Sigmoid colon (tissue), 7 donors: ENCODE measurements around the gene HMGCS1. TPM values are rescaled to one million over a fixed set of nuclear protein-coding genes. Genes with fewer than 3 reads are reported as not detected.

Source experiments
- DNase-seq: peaks from one replicate; pipeline ENCODE4 v3.0.0-alpha.2; 2019
- H3K27ac ChIP-seq, 4 donors: fragments of 200-600 bp; sonication (generic); one replicate each; pipeline ENCODE4 v1.5.1; 2016 to 2019; ENCODE audit warnings: mild to moderate bottlenecking in 1 of 4
- H3K27me3 ChIP-seq, 3 donors: fragments of 200-600 bp; sonication (generic); one replicate each; pipeline ENCODE4 v1.5.1; 2019; ENCODE audit warnings: mild to moderate bottlenecking in 1 of 3
- H3K36me3 ChIP-seq, 4 donors: fragments of 200-600 bp; sonication (generic); one replicate each; pipeline ENCODE4 v1.5.1; 2016 to 2019
- H3K4me1 ChIP-seq, 4 donors: fragments of 200-600 bp; sonication (generic); one replicate each; pipeline ENCODE4 v1.5.1; 2017 to 2019
- H3K4me3 ChIP-seq, 4 donors: fragments of 200-600 bp; sonication (generic); one replicate each; pipeline ENCODE4 v1.5.1; 2017 to 2019; ENCODE audit warnings: mild to moderate bottlenecking in 2 of 4, moderate library complexity in 1 of 4
- H3K9me3 ChIP-seq, 4 donors: fragments of 200-600 bp in 3 of 4; sonication (generic) in 3 of 4; one replicate each; pipeline versions ENCODE4 v1.5.1 to v1.6.1; 2013 to 2019
- CTCF ChIP-seq, 4 experiments: fragments of 450-650 bp in 3 of 4; fragments of 200-600 bp in 1 of 4; IDR thresholded peaks; one replicate each; pipeline ENCODE4 v1.5.1; 2016 to 2019; ENCODE audit warnings: antibody characterized with exemption in 4 of 4, mild to moderate bottlenecking in 3 of 4, moderate library complexity in 2 of 4
- EP300 ChIP-seq, 4 donors: sonication (generic); formaldehyde crosslinking; IDR thresholded peaks; one replicate each; pipeline ENCODE4 v1.6.1; 2017; ENCODE audit warnings: antibody characterized with exemption in 4 of 4
- POLR2A ChIP-seq, 2 donors: fragments of 450-650 bp; IDR thresholded peaks; one replicate each; pipeline ENCODE4 v1.6.1; 2016; ENCODE audit warnings: antibody characterized with exemption in 2 of 2, mild to moderate bottlenecking in 2 of 2, moderate library complexity in 2 of 2
- POLR2AphosphoS5 ChIP-seq, 4 donors: sonication (generic); formaldehyde crosslinking; IDR thresholded peaks; one replicate each; pipeline ENCODE4 v1.6.1; 2017; ENCODE audit warnings: antibody characterized with exemption in 4 of 4
- WGBS, 2 donors: extraction: QIAGEN DNeasy Blood & Tissue Kit; methylation state at CpG; one replicate each; pipeline ENCODE4 v1.1.7; 2013; 5-methylcytosine and 5-hydroxymethylcytosine counted together
- intact Hi-C: fragments of 100-400 bp; cut with DNase I; formaldehyde crosslinking; loops from one replicate; pipeline ENCODE4 v1.15.1; 2023
- polyA plus RNA-seq, 3 donors: library from polyadenylated mRNA; stranded (reverse); fragments of 200-250 nt; gene quantifications; one replicate each; pipeline ENCODE4 v1.2.3, GENCODE V29; 2013
- total RNA-seq, 4 donors: library from RNA; depleted of rRNA; stranded (reverse); fragments of >200 nt; gene quantifications; one replicate each; pipeline ENCODE4 v1.1.0, GENCODE V29; 2016
- donor health status: healthy with polysubstance abuse.
- donor health status: Bipolar disorder and iron deficiency.
- donor health status: healthy.

The HMGCS1 gene
- total and polyA plus RNA-seq, 7 donors: 13.0 to 132 (median 20.7) TPM

GRCh38 chr5:43256261-43256966 lies 56.8 kb downstream of the HMGCS1 start:
- DNase-seq: no peak
- Histone ChIP-seq H3K27ac (no peak overlapping the region), H3K4me3 (no peak overlapping the region), H3K27me3 (no peaks in the 10 kb centered on the region), H3K36me3 (no peaks in the 10 kb centered on the region), H3K9me3 (no peaks in the 10 kb centered on the region), H3K4me1 (no peaks in the 10 kb centered on the region)
- TF ChIP-seq POLR2A (IDR thresholded peaks at IDR 0.05) (no peak), EP300 (IDR thresholded peaks at IDR 0.05) (no peak), CTCF (IDR thresholded peaks at IDR 0.05) (no peak), POLR2AphosphoS5 (IDR thresholded peaks at IDR 0.05) (no peak)
- WGBS, 2 donors: 46 to 59% methylated on average over 2 of the region's 2 CpGs
- intact Hi-C loops: no loop called here

- DNase-seq: no peak
- no peak overlapping the region for H3K27ac ChIP-seq
- no peaks in the 10 kb centered on the region for H3K36me3 ChIP-seq
- WGBS, 2 donors: 75 to 78% methylated on average over 2 of the region's 2 CpGs
- TF ChIP-seq POLR2AphosphoS5 (IDR thresholded peaks at IDR 0.05) (no peak), EP300 (IDR thresholded peaks at IDR 0.05) (no peak), POLR2A (IDR thresholded peaks at IDR 0.05) (no peak), CTCF (IDR thresholded peaks at IDR 0.05) (no peak)
- H3K27me3 ChIP-seq: no peaks in the 10 kb centered on the region
- H3K9me3 ChIP-seq: no peaks in the 10 kb centered on the region
- H3K4me3 ChIP-seq: no peak overlapping the region
- intact Hi-C loops: no loop called here
- no peaks in the 10 kb centered on the region for H3K4me1 ChIP-seq
Measured at GRCh38 chr5:43255704-43256103, 57.5 kb downstream of the HMGCS1 start.

- H3K4me3 ChIP-seq: no peak overlapping the region
Measured at GRCh38 chr5:43251754-43252153, 61.5 kb downstream of the HMGCS1 start.

GRCh38 chr5:43245724-43246385 lies 67.4 kb downstream of the HMGCS1 start:
- WGBS, 2 donors: 90 to 92% methylated on average over 19 of the region's 19 CpGs
- no peak for DNase-seq
- H3K27me3 ChIP-seq: no peaks in the 10 kb centered on the region
- no peaks in the 10 kb centered on the region for H3K9me3 ChIP-seq
- no peaks in the 10 kb centered on the region for H3K4me1 ChIP-seq
- no peak for TF ChIP-seq POLR2AphosphoS5 (IDR thresholded peaks at IDR 0.05)
- TF ChIP-seq EP300 (IDR thresholded peaks at IDR 0.05): no peak
- no peak for TF ChIP-seq CTCF (IDR thresholded peaks at IDR 0.05)
- no peak for TF ChIP-seq POLR2A (IDR thresholded peaks at IDR 0.05)
- H3K4me3 ChIP-seq: no peak overlapping the region
- intact Hi-C loops: no loop called here
- H3K36me3 ChIP-seq: no peaks in the 10 kb centered on the region
- no peak overlapping the region for H3K27ac ChIP-seq

More at GRCh38 chr5:43251754-43252153, 61.5 kb downstream of the HMGCS1 start:
- Histone ChIP-seq H3K4me1 (no peaks in the 10 kb centered on the region), H3K9me3 (no peaks in the 10 kb centered on the region), H3K27ac (no peak overlapping the region), H3K27me3 (no peaks in the 10 kb centered on the region), H3K36me3 (no peaks in the 10 kb centered on the region)
- DNase-seq: no peak
- intact Hi-C loops: no loop called here
- TF ChIP-seq CTCF (IDR thresholded peaks at IDR 0.05) (no peak), POLR2A (IDR thresholded peaks at IDR 0.05) (no peak), POLR2AphosphoS5 (IDR thresholded peaks at IDR 0.05) (no peak), EP300 (IDR thresholded peaks at IDR 0.05) (no peak)
- WGBS, 2 donors: 81 to 84% methylated on average over 5 of the region's 5 CpGs
